Astrocyte of the cerebellum (primary cell): ENCODE measurements around the gene YDJC.
"Not testable (repeated sequence)": the region's sequence is repeated elsewhere in the genome, so short reads cannot be mapped to it uniquely, and the experiment has no call there.

Experiments used
- DNase-seq: peaks from one replicate; pipeline ENCODE4 v3.0.0-alpha.2; 2011; ENCODE audit warnings: low read depth
- H3K4me3 ChIP-seq: 2 replicates; pipeline ENCODE4 v1.5.1; 2011; ENCODE audit warnings: mild to moderate bottlenecking, low read depth, low read length, moderate library complexity
- in situ Hi-C: cut with HindIII; loops from 2 replicates; pipeline ENCODE4 v1.10.0; 2017; ENCODE audit warnings: low sequenced_read_pairs
- TF ChIP-seq, protein P1 (sequence below): IDR thresholded peaks from 2 replicates; pipeline ENCODE4 v1.5.1; 2012; ENCODE audit warnings: low read length, low read depth, moderate library complexity, mild to moderate bottlenecking; ENCODE audit errors: missing control alignments

The YDJC gene

DNA sequence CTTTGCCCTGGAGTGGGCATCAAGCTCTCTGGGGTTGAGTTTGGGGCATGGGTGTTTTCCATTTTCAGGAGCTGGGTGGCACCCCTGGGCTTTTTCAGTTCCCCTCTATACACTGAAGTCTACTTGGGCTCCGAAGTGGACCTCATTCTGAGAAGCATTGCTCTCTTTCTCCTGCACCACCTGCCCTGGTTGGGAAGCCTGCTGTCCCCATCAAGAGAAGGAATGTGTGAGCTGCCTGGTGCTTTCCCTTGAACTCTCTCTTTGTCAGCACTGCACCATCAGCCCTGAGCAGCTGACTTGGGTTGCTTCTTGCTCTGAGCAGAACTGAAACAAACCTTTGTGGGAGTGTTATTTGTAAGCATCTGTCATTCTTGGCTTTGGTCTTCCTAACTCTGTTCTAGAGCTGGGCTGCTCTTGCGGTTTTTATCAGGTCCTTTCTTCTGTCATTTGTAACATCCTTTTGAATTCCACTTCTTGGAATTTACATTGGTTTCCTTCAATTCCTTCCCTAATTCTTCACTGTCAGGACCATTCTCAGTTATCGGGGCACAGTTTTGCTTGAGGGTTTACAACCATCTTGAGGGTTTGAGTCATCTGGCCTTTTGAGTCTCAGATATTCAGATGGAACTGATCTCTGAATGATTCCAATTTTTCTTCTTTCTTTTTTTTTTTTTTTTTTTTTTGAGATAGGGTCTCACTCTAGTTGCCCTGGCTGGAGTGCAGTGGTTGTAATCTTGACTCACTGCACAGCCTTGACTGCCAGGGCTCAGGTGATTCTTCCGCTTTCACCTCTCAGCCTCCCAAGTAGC lies 41.8 kb downstream of the YDJC start:
- in situ Hi-C loops: no loop called here
- no peak for DNase-seq
- no peak overlapping the region for H3K4me3 ChIP-seq
- TF ChIP-seq, protein P1, sequence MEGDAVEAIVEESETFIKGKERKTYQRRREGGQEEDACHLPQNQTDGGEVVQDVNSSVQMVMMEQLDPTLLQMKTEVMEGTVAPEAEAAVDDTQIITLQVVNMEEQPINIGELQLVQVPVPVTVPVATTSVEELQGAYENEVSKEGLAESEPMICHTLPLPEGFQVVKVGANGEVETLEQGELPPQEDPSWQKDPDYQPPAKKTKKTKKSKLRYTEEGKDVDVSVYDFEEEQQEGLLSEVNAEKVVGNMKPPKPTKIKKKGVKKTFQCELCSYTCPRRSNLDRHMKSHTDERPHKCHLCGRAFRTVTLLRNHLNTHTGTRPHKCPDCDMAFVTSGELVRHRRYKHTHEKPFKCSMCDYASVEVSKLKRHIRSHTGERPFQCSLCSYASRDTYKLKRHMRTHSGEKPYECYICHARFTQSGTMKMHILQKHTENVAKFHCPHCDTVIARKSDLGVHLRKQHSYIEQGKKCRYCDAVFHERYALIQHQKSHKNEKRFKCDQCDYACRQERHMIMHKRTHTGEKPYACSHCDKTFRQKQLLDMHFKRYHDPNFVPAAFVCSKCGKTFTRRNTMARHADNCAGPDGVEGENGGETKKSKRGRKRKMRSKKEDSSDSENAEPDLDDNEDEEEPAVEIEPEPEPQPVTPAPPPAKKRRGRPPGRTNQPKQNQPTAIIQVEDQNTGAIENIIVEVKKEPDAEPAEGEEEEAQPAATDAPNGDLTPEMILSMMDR: no peak

DNA sequence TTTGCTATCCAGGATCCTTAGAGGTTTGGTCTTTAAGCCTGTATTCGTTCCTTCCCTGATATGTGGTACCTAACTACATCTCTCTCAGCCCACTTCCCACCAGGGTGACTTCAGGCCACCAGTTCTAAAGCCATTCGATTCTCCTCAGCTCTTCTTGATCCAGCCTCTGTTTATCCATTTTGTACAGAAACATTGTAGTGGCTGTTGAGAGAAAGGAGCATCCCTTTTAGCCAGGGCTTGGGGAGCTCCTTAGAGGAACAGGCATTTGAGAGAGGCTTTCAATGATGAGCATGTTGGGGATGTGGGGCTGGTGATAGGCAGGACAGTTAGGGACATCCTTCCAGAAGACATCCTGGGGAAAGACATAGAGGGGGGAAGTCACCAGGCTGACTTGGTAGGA lies 44.4 kb downstream of the YDJC start:
- TF ChIP-seq, protein P1: no peak
- in situ Hi-C loops: no loop called here
- H3K4me3 ChIP-seq: no peak overlapping the region
- DNase-seq: no peak

DNA sequence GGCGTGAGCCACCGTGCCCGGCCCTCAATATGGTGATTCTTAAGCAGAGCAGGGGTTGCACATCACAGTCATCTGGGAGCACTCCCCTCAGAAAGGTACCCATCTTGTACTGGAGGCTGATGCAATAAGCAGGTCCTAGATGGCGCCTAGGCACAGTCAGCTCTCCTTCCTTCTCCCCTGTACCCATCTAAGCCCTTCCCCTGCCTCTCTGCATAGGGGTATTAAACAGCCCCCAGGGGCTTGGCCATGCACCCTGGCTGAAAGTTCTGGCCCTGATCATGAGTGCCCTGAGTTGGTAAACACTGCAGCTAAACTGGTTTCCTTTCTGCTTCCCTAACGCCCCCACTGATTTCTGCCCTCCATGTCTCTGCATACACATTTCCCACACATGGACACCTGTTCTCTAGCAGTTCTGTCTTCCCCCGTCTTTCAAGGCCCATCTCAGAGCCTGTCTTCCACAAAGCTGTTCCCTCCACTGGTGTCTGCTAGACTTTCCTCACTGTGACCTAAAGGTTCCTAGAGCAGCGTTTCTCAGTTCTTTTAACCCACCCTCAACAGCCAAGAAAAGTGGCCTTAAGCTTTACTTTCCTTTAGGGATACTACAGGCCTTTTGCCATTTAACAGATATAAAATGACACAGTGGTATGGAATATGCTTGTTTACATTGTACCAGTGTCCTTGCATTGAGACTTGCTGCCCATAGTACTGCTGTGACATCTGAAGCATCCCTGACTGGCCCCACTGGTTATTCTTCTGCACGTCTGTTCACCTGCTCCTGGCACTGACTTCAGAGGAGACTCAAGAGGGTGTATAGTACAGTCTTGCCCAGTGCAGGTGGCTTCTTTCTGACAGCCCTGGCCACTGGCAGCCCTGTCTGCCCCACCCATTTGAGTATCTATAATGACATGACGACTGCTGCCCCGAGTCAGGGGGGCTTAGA lies 46.8 kb downstream of the YDJC start:
- TF ChIP-seq, protein P1: no peak
- no peak overlapping the region for H3K4me3 ChIP-seq
- no peak for DNase-seq
- in situ Hi-C loops: no loop called here

DNA sequence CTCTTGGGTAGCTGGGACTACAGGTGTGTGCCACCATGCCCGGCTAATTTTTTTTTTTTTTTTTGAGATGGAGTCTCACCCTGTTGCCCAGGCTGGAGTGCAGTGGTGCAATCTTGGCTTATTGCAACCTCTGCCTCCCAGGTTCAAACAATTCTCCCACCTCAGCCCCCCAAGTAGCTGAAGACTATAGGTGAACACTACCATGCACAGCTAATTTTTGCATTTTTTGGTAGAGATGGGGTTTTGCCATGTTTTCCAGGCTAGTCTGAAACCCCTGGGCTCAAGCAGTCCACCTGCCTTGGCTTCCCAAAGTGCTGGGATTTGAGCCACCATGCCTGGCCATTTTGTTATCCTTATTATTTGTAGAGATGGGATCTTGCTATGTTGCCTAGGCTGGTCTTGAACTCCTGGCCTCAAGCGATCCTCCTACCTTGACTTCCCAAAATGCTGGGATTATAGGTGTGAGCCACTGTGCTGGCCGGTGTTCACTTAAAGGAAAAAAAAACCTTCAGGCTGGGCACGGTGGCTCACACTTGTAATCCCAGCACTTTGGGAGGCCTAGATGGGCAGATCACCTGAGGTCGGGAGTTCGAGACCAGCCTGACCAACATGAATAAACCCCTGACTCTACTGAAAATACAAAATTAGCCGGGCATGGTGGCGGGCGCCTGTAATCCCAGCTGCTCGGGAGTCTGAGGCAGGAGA lies 48.7 kb downstream of the YDJC start:
- in situ Hi-C loops, DNase-seq, H3K4me3 ChIP-seq: not testable (repeated sequence)

DNA sequence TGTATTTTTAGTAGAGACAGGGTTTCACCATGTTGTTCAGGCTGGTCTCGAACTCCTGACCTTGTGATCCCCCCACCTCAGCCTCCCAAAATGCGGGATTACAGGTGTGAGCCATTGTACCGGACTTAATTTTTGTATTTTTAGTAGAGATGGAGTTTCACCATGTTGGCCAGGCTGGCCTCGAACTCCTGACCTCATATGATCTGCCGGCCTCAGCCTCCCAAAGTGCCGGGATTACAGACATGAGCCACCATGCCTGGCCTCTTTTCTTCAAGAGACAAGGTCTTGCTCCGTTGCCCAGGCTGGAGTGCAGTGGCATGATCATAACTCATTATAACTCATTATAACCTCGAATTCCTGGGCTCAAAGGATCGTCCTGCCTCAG lies 49.2 kb downstream of the YDJC start:
- in situ Hi-C loops, H3K4me3 ChIP-seq, DNase-seq: not testable (repeated sequence)

DNA sequence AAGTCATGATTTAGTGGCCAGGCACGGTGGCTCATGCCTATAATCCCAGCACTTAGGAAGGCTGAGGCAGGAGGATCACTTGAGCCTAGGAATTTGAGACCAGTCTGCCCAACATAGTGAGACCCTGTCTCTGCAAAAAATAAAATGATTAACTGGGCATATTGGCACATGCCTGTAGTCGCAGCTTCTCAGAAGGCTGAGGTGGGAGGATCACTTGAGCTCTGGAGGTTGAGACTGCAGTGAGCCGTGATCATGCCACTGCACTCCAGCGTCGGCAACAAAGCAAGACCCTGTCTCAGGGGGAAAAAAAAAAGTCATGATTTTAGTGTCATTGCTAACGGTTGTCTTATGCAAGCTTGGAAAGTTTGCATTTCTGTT lies 50.4 kb downstream of the YDJC start:
- H3K4me3 ChIP-seq: no peak overlapping the region
- in situ Hi-C loops: no loop called here
- no peak for DNase-seq
- TF ChIP-seq, protein P1: no peak
